Measurements from ENCODE around the gene LPIN3.

LPIN3 gene

DNA sequence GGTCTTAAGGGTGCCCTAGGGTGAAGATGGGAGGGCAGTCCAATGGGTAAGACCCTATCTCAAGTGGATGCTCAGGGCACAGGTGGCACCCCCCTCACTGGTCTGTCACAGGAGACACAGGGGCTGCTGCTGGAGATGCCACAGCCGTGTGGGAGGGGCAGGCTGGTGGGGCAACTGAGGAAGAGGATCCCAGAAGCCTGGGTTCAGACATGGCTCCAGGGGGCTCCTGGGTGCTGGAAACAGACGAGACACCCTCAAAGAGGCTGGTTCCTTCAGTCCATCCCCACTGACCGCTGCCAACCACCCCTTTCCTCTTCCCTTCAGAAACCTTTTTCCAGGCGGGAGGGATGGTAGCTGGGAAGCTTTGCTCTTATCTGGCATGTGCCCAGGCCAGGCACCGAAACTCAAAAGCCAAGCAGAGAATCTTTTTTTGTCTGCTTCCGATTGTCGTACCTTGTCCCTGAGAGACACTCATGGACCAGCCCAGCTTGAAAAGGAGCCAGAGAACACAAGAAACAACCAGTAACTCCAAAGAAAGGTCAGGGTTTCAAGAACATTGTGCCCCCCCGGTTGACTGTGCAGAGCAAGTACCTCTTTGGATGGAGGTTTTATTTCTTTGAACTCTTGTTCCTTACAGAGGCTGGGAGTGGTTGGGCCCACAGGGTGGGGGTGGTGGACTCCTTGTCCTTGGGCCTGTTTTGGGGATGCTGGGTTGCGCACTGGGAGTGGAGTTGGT is 54.5 kb downstream of the LPIN3 start:
- Histone ChIP-seq H3K9me3 (no peaks in the 10 kb centered on the region), H3K36me3 (no peaks in the 10 kb centered on the region), H3K4me3 (ENCODE audit: low read depth in 1 of 2, low read length in 1 of 2) (no peak overlapping the region), H3K27ac (no peak overlapping the region), H3K27me3 (peaks cover 37% of the 10 kb centered on the region), H3K4me1 (ENCODE audit: control insufficient read depth in 1 of 2, insufficient read depth in 1 of 2, low read depth in 1 of 2, low read length in 1 of 2) (no peaks in the 10 kb centered on the region)
- TF ChIP-seq, protein P1, sequence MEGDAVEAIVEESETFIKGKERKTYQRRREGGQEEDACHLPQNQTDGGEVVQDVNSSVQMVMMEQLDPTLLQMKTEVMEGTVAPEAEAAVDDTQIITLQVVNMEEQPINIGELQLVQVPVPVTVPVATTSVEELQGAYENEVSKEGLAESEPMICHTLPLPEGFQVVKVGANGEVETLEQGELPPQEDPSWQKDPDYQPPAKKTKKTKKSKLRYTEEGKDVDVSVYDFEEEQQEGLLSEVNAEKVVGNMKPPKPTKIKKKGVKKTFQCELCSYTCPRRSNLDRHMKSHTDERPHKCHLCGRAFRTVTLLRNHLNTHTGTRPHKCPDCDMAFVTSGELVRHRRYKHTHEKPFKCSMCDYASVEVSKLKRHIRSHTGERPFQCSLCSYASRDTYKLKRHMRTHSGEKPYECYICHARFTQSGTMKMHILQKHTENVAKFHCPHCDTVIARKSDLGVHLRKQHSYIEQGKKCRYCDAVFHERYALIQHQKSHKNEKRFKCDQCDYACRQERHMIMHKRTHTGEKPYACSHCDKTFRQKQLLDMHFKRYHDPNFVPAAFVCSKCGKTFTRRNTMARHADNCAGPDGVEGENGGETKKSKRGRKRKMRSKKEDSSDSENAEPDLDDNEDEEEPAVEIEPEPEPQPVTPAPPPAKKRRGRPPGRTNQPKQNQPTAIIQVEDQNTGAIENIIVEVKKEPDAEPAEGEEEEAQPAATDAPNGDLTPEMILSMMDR (IDR thresholded peaks at IDR 0.05), result no peak

DNA sequence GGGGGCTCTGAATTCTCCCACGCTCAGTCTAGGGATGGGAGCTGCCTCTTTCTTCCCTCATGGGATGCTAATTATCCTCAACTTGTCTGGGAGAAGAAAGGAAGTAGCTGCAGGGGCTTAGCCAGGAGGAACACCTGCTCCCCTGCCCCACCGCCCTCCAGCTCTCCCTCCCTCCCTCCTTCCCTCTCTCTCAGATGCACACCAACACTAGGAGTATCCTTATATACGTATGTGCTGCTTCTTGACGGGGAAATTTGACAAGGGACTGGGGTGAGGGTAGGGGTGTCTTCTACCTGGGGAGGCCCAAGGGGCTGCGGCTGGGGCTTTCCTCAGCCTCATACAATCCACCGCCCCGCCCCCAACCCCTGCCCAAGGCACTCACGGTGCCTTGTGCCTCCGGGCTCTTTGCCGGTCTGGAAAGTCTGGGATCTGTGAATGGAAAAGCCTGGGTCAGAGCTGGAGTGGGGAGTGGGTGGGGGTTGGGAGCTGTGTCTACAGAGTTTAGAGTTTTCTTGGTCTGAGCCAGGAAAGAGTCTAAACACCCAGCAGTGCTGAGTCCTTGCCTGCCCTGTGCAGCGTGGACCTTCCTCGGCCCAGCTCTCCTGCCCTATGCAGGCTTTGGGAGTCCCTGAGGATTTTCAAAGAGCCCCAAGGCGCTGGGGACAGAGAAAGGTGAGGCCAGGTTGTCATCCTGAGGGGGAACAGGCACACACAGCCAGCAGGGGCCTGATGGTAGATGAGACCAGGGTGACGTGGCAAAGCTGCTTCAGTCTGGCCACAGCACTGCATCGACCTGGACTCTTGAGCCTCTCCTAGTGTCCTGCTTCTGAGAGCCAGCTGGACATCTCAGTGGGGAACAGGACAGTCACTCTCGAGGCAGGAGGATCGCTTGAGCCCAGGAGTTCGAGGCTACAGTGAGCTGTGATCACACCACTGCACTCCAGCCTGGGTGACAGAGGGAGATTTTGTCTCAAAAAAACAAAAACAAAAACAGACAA is 55.3 kb downstream of the LPIN3 start:
- H3K36me3 ChIP-seq, result no peaks in the 10 kb centered on the region
- H3K9me3 ChIP-seq, result no peaks in the 10 kb centered on the region
- no peak overlapping the region for H3K4me3 ChIP-seq (ENCODE audit: low read depth in 1 of 2, low read length in 1 of 2)
- peaks cover 33% of the 10 kb centered on the region for H3K27me3 ChIP-seq
- no peak overlapping the region for H3K27ac ChIP-seq
- H3K4me1 ChIP-seq (ENCODE audit: control insufficient read depth in 1 of 2, insufficient read depth in 1 of 2, low read depth in 1 of 2, low read length in 1 of 2), result no peaks in the 10 kb centered on the region
- TF ChIP-seq, protein P1 (IDR thresholded peaks at IDR 0.05), result no peak

DNA sequence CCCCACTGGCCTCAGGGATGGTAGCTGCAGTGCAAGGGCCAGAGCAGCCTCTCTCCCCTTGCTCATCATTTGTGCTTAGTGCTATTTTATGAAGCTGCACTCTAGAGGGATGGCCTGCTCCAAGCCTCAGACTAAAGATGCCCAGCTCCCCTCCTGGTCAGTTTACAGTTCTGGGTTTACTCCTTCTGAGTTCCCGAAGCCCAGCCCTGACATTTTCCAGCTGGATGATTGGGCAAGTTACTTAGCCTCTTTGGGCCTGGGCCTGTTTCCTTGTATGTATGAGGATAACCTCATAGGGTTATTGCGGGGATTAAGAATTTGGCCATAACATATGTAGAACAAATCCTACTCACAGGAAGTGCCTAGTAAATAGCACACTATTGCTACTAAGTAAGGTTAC is 57.8 kb downstream of the LPIN3 start:
- H3K9me3 ChIP-seq, result no peaks in the 10 kb centered on the region
- H3K27ac ChIP-seq, result no peak overlapping the region
- H3K4me1 ChIP-seq (ENCODE audit: control insufficient read depth in 1 of 2, insufficient read depth in 1 of 2, low read depth in 1 of 2, low read length in 1 of 2), result no peaks in the 10 kb centered on the region
- H3K27me3 ChIP-seq, result peaks cover 21% of the 10 kb centered on the region
- TF ChIP-seq, protein P1 (IDR thresholded peaks at IDR 0.05), result no peak
- no peak overlapping the region for H3K4me3 ChIP-seq (ENCODE audit: low read depth in 1 of 2, low read length in 1 of 2)
- H3K36me3 ChIP-seq, result no peaks in the 10 kb centered on the region

DNA sequence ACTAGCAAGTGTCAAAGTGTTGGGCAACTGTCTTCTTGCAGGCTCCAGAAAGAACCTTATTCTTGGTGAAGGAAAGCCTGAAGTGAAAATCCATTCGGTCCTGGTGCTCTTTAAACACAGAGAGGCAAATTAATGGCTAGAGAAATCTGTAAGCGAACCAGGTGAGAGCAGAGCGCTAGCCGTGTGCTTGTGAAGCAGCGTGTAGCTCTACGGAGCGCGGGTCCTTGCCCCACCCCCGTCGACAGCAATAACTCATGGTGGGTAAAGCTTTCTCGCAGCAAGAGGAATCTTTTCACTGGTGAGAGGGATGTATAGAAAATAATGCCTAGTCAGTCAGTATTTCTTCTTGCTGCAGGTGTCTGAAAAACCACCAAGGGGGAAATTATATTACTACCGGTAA is 63.0 kb downstream of the LPIN3 start:
- no peaks in the 10 kb centered on the region for H3K9me3 ChIP-seq
- H3K27ac ChIP-seq, result no peak overlapping the region
- no peak overlapping the region for H3K4me3 ChIP-seq (ENCODE audit: low read depth in 1 of 2, low read length in 1 of 2)
- peaks cover 34% of the 10 kb centered on the region for H3K36me3 ChIP-seq
- TF ChIP-seq, protein P1 (IDR thresholded peaks at IDR 0.05), result no peak
- no peaks in the 10 kb centered on the region for H3K27me3 ChIP-seq
- peaks cover 0 to 3% of the 10 kb centered on the region in 2 experiments for H3K4me1 ChIP-seq (ENCODE audit: control insufficient read depth in 1 of 2, insufficient read depth in 1 of 2, low read depth in 1 of 2, low read length in 1 of 2)

DNA sequence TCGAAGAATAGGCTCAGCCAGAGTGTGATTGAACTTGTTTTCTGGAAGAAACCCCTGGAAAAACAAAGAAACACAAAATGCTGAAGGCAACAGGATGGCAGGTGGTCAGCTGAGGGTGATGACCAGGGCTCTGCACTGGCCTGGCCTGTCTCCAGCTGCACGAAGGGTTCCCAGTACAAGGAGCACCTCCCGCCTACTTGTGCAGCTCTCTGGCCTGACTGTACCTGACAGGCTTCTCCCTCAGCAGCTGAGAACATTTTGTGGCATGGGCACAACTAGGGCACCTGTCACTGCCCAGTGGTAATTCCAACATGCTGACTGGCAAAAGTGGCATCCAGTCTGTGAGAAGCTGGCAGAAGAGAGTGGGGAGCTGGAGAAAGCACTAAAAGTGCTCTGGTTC is 64.8 kb downstream of the LPIN3 start:
- no peaks in the 10 kb centered on the region for H3K27me3 ChIP-seq
- no peak overlapping the region for H3K27ac ChIP-seq
- TF ChIP-seq, protein P1 (IDR thresholded peaks at IDR 0.05), result no peak
- peaks cover 51% of the 10 kb centered on the region for H3K36me3 ChIP-seq
- no peak overlapping the region for H3K4me3 ChIP-seq (ENCODE audit: low read depth in 1 of 2, low read length in 1 of 2)
- peaks cover 0 to 3% of the 10 kb centered on the region in 2 experiments for H3K4me1 ChIP-seq (ENCODE audit: control insufficient read depth in 1 of 2, insufficient read depth in 1 of 2, low read depth in 1 of 2, low read length in 1 of 2)
- H3K9me3 ChIP-seq, result no peaks in the 10 kb centered on the region
